HAP-1 (cell line): ENCODE data around the gene GCFC2.
"Not testable (repeated sequence)": the region's sequence is repeated elsewhere in the genome, so short reads cannot be mapped to it uniquely, and the experiment has no call there.

Experiments
- DNase-seq, 2 experiments: peaks; one replicate each; pipeline ENCODE4 v3.0.0-alpha.2; 2016 to 2020; ENCODE audit warnings: low spot score in 2 of 2
- H3K27me3 ChIP-seq: fragments of 250-450 bp; sonication (Bioruptor Pico); 2 replicates; pipeline ENCODE4 v1.5.1; 2020; ENCODE audit warnings: low read depth, mild to moderate bottlenecking, moderate library complexity
- H3K36me3 ChIP-seq: fragments of 250-450 bp; sonication (Bioruptor Pico); replicated peaks from 2 replicates; pipeline ENCODE4 v1.5.1; 2020; ENCODE audit warnings: mild to moderate bottlenecking
- H3K4me1 ChIP-seq: fragments of 250-450 bp; sonication (Bioruptor Pico); 2 replicates; pipeline ENCODE4 v1.5.1; 2020; ENCODE audit warnings: mild to moderate bottlenecking
- H3K4me3 ChIP-seq: fragments of 250-450 bp; sonication (Bioruptor Pico); 2 replicates; pipeline ENCODE4 v1.5.1; 2020; ENCODE audit warnings: mild to moderate bottlenecking, moderate library complexity
- H3K9me3 ChIP-seq: fragments of 250-450 bp; sonication (Bioruptor Pico); 2 replicates; pipeline ENCODE4 v1.5.1; 2020; ENCODE audit warnings: mild to moderate bottlenecking, moderate library complexity
- in situ Hi-C: fragments of 300-500 bp; cut with MboI; formaldehyde crosslinking; loops from 3 replicates; pipeline ENCODE4 v1.14.3; 2020; ENCODE audit warnings: low sequenced_read_pairs, inconsistent platforms, mixed read lengths

The GCFC2 gene

GRCh38 chr2:75710577-75711253 is at the start of gene GCFC2:
Gene GCFC2 (minus strand): TSS chr2:75710915. CDS start chr2:75710855, 60 bp downstream.
- Histone ChIP-seq H3K4me1 (peaks cover 15% of the 10 kb centered on the region), H3K36me3 (peaks cover 10% of the 10 kb centered on the region), H3K9me3 (no peaks in the 10 kb centered on the region), H3K27me3 (no peaks in the 10 kb centered on the region), H3K4me3 (peak within 1 kb of the TSS; percentile 41)
- DNase-seq, result peak; percentile 67 to 90
- in situ Hi-C loops, result no loop called here

- no peaks in the 10 kb centered on the region for H3K36me3 ChIP-seq
- no peaks in the 10 kb centered on the region; the same call in 1 of the 2 replicates for H3K27me3 ChIP-seq
- in situ Hi-C loops, result no loop called here
- no peak overlapping the region for H3K4me3 ChIP-seq
- DNase-seq, result peak in 1 of 2 experiments; percentile 41
- no peaks in the 10 kb centered on the region for H3K9me3 ChIP-seq
- peaks cover 24% of the 10 kb centered on the region for H3K4me1 ChIP-seq
Observed at GRCh38 chr2:75752828-75753227, 42.1 kb upstream of the GCFC2 start.

GRCh38 chr2:75751824-75752468 is 41.2 kb upstream of the GCFC2 start:
- Histone ChIP-seq H3K4me3 (no peak overlapping the region), H3K4me1 (peaks cover 24% of the 10 kb centered on the region), H3K36me3 (no peaks in the 10 kb centered on the region), H3K9me3 (no peaks in the 10 kb centered on the region), H3K27me3 (no peaks in the 10 kb centered on the region; the same call in 1 of the 2 replicates)
- DNase-seq, result peak; percentile 78 to 99
- in situ Hi-C loops, result no loop called here

- no peak for DNase-seq
- no peaks in the 10 kb centered on the region; the same call in 1 of the 2 replicates for H3K27me3 ChIP-seq
- H3K4me3 ChIP-seq, result no peak overlapping the region
- H3K9me3 ChIP-seq, result no peaks in the 10 kb centered on the region
- H3K36me3 ChIP-seq, result no peaks in the 10 kb centered on the region
- H3K4me1 ChIP-seq, result peaks cover 24% of the 10 kb centered on the region
- in situ Hi-C loops, result no loop called here
Observed at GRCh38 chr2:75751360-75751759, 40.6 kb upstream of the GCFC2 start.

GRCh38 chr2:75737961-75738360 is 27.2 kb upstream of the GCFC2 start:
- in situ Hi-C loops, result loop anchor here (25.0 kb wide), 1 partner anchor 849 kb away; no protein-coding TSS in a partner anchor
- no peaks in the 10 kb centered on the region; the same call in 1 of the 2 replicates for H3K9me3 ChIP-seq
- H3K27me3 ChIP-seq, result no peaks in the 10 kb centered on the region
- no peak for DNase-seq
- H3K4me3 ChIP-seq, result no peak overlapping the region
- no peaks in the 10 kb centered on the region for H3K36me3 ChIP-seq
- H3K4me1 ChIP-seq, result no peaks in the 10 kb centered on the region

- in situ Hi-C loops, result loop anchor here (25.0 kb wide), 1 partner anchor 851 kb away; no protein-coding TSS in a partner anchor
Observed at GRCh38 chr2:75736276-75736675, 25.6 kb upstream of the GCFC2 start.

GRCh38 chr2:75729861-75730260 is 19.1 kb upstream of the GCFC2 start:
- no peak overlapping the region for H3K4me3 ChIP-seq
- H3K27me3 ChIP-seq, result no peaks in the 10 kb centered on the region
- DNase-seq, result peak; percentile 23 to 70
- no peaks in the 10 kb centered on the region for H3K9me3 ChIP-seq
- H3K36me3 ChIP-seq, result no peaks in the 10 kb centered on the region
- H3K4me1 ChIP-seq, result no peaks in the 10 kb centered on the region
- in situ Hi-C loops, result loop anchor here (25.0 kb wide), 1 partner anchor 857 kb away; no protein-coding TSS in a partner anchor

More at GRCh38 chr2:75736276-75736675, 25.6 kb upstream of the GCFC2 start:
- Histone ChIP-seq H3K27me3 (no peaks in the 10 kb centered on the region), H3K4me3 (no peak overlapping the region), H3K9me3 (no peaks in the 10 kb centered on the region), H3K36me3 (no peaks in the 10 kb centered on the region), H3K4me1 (no peaks in the 10 kb centered on the region)
- no peak for DNase-seq

GRCh38 chr2:75728614-75729419 is 18.1 kb upstream of the GCFC2 start:
- Histone ChIP-seq H3K36me3 (no peaks in the 10 kb centered on the region), H3K27me3 (no peaks in the 10 kb centered on the region), H3K4me1 (no peaks in the 10 kb centered on the region), H3K4me3 (no peak overlapping the region), H3K9me3 (no peaks in the 10 kb centered on the region)
- in situ Hi-C loops, result loop anchor here (25.0 kb wide), 1 partner anchor 858 kb away; no protein-coding TSS in a partner anchor
- DNase-seq, result no peak

- no peak for DNase-seq
- in situ Hi-C loops, result no loop called here
- Histone ChIP-seq H3K36me3 (no peaks in the 10 kb centered on the region), H3K9me3 (no peaks in the 10 kb centered on the region), H3K27me3 (no peaks in the 10 kb centered on the region), H3K4me3 (no peak overlapping the region), H3K4me1 (no peaks in the 10 kb centered on the region)
Observed at GRCh38 chr2:75722687-75723086, 12.0 kb upstream of the GCFC2 start.

- Histone ChIP-seq H3K9me3 (no peaks in the 10 kb centered on the region), H3K27me3 (no peaks in the 10 kb centered on the region), H3K4me3 (no peak overlapping the region), H3K4me1 (no peaks in the 10 kb centered on the region), H3K36me3 (no peaks in the 10 kb centered on the region)
- no peak for DNase-seq
- in situ Hi-C loops, result no loop called here
Observed at GRCh38 chr2:75720525-75720924, 9.8 kb upstream of the GCFC2 start.

- in situ Hi-C loops, result no loop called here
- Histone ChIP-seq H3K27me3 (no peaks in the 10 kb centered on the region), H3K36me3 (no peaks in the 10 kb centered on the region), H3K4me3 (no peak overlapping the region), H3K4me1 (no peaks in the 10 kb centered on the region), H3K9me3 (no peaks in the 10 kb centered on the region)
- DNase-seq, result no peak
Observed at GRCh38 chr2:75719616-75720015, 8.9 kb upstream of the GCFC2 start.

GRCh38 chr2:75716406-75716805 is 5.7 kb upstream of the GCFC2 start:
- in situ Hi-C loops, result no loop called here
- no peaks in the 10 kb centered on the region for H3K27me3 ChIP-seq
- H3K9me3 ChIP-seq, result no peaks in the 10 kb centered on the region
- H3K4me3 ChIP-seq, result no peak overlapping the region
- no peaks in the 10 kb centered on the region for H3K36me3 ChIP-seq
- no peak for DNase-seq
- H3K4me1 ChIP-seq, result peaks cover under 1% of the 10 kb centered on the region; the same call in 1 of the 2 replicates

- DNase-seq, H3K36me3 ChIP-seq, in situ Hi-C loops, H3K9me3 ChIP-seq, H3K27me3 ChIP-seq: not testable (repeated sequence)
- Histone ChIP-seq H3K4me3 (peak overlapping the region; percentile 41; the same call in 1 of the 2 replicates), H3K4me1 (peaks cover 15% of the 10 kb centered on the region)
Observed at GRCh38 chr2:75711590-75711989, 875 bp upstream of the GCFC2 start.
